Midbrain (tissue), 1 donor: ENCODE measurements around the gene ADM2.
"Not testable (repeated sequence)": the region's sequence is repeated elsewhere in the genome, so short reads cannot be mapped to it uniquely, and the experiment has no call there.

Source experiments
- DNase-seq: peaks from one replicate; lab custom pipeline; 2025; lab: John Stamatoyannopoulos, UW

The ADM2 gene, protein sequence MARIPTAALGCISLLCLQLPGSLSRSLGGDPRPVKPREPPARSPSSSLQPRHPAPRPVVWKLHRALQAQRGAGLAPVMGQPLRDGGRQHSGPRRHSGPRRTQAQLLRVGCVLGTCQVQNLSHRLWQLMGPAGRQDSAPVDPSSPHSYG

DNA sequence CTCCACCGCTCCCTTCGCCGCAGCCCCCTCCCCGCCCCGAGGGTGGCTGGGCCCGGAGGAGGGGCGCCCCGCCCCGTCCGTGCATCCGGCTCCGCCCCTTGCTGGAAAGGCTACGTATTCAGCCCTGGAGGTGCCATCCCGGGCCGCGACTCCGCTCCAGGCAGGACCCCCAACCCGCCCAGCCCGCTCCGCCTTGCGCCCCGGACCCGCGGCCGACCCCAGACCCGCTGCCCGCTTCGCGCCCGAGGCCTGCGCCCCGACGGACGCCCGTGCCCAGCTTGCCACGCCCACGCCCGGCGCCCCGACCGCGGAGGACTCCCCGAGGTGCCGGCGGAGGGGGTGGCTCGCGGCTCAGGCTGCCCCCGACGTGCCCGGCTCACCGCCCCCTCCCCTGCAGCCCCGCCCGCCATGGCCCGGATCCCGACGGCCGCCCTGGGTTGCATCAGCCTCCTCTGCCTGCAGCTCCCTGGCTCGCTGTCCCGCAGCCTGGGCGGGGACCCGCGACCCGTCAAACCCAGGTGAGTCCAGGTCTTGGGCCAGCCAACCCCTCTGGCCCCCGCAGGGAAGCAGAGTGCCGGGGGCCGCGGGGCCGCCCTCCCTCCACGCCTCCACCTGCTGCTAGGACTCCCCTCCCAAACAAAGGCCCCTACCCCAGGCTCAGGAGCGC is at the start of gene ADM2:
Gene ADM2, plus strand, starts transcription at position 104 of the 667 bp plus-strand sequence. Its CDS starts 305 bp downstream, at position 409.
- no peak for DNase-seq

DNA sequence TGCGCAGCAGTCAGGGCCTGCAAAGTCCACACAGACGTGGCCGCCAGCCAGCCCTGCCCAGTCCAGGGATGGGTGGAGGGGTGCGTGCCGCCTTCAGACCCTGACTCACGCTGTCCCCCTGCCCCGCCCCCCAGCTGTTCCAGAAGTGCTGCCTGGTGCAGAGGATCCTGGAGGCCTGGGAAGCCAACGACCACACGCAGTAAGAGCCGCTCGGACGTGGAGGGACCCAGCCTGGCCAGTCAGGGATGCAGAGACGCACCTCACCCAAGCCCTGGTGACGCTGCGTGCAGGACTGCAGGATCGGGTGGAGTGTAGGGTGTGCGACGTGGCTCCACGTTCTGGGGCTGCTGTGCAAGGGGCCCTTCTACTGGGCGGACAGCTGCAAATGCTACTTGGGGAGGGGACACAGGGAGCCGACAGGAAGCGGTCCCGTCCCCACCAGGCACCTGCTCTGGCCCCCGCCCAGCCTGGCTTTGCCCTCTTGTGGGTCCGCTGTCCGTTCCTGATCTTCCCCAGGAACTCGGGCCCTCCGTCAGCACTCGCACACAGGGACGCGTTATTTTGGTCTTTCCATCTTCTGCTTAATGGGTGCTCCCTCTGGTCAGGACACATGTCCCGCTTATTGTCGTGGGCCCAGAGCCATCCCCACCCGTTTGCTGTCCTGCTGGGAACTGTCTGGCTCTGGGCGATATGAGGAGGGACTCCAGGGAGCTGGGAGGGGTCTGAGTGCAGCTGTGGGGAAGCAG is 49.0 kb upstream of the ADM2 start:
- DNase-seq, result no peak

DNA sequence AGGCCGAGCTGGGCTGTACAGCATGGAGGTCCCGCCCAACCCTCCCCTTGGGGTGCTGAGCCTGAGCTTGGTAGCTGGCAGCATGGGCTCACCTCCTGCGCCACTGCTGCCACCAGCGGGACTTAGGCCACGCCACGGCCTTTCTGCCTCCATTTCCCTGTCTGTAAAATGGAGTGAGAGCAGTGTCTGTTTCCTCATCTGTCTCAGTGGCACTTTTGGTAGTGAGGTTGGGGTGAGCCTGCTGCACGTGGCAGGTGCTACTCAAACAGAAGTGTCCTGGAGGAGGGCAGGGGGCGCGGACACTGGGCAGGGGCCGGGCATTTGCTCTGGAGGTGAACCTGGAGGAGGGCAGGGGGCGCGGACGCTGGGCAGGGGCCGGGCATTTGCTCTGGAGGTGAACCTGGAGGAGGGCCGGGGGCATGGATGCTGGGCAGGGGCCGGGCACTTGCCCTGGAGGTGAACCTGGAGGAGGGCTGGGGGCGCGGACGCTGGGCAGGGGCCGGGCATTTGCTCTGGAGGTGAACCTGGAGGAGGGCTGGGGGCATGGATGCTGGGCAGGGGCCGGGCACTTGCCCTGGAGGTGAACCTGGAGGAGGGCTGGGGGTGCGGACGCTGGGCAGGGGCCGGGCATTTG is 48.3 kb upstream of the ADM2 start:
- DNase-seq, result not testable (repeated sequence)

DNA sequence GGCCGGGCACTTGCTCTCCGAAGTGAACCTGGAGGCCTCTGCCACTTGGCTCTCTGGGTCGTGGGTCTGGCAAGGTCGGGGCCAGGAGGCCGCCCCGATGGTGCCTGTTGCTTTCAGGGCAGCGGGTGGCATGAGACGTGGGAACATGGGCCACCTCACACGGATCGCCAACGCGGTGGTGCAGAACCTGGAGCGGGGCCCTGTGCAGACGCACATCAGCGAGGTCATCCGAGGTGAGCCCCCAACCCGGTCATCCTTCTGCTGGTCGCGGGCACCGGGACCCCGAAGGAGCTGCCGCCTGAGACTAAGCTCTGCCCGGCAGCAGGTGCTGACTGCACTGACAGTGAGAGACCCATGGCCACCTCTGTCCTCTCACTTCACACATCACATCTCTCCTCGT is 46.5 kb upstream of the ADM2 start:
- no peak for DNase-seq

DNA sequence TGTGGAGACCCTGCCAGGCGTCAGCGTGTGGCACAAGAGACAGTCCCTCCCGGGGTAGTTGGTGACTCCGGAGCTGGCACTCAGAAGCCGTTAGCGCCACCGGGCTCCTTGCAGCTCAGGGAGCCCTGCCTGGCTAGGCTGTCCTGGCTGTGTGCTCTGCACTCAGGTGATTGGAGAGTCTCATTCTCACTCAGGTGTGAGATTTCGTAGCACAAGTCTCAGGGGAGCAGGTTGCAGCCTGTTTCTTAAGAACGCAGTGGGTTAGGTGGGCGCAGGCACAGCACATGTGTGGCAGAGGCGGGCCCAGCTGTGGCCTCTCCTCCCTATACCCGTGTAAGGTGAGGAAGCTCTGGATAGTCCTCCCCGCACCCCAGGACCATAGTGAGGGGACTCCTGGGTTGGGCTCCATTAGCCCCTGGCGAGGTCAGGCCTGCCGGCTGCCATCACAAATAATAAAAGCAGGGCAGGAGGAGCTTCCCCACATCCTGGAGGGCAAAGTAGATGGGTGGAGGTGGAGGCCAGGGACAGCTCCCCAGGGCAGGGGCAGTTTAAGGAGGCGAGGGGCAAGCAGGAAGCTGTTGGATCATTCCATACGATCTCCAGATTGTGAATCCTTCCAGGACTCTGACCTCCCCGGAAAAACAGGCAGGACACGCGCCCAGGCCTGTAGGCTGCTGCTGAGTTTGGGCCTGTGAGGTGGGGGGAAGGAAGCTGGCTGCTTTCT is 45.9 kb upstream of the ADM2 start:
- no peak for DNase-seq

DNA sequence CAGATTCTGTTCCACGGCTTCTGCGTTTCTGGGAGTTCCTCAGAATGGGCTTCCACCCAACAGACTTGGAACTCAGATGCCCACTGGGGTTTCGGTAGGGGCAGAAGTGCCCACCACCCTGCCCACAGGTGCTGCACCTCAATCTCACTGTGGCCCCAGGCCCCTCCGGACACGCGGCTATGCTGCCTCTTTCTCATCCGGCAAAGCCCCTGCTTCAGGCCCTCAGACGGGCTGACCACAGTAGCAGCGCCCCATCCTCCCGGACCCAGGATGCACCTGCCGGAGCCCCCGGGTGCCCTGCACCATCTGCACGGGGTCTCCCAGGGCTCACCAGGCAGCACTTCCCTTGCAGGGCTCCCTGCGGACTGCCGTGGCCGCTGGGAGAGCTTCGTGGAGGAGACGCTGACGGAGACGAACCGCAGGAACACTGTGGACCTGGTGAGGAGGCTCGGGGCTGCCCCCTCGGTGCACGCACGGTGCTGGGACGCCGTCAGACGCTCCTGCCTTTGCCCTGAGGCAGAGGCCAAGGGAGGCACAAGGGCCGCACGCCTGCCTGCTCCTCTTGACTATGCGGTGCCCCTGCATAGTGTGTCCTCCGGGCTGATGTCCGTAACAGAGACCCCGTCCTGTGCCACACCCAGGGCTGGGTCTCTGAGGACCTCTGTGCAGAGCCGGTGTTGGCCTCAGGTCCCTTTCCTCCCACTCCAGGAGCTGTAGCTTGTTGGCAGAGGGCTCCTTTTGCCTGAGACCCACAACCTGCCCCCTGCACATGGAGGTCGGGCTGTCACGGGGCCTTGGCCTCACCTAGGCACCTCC is 45.1 kb upstream of the ADM2 start:
- no peak for DNase-seq

DNA sequence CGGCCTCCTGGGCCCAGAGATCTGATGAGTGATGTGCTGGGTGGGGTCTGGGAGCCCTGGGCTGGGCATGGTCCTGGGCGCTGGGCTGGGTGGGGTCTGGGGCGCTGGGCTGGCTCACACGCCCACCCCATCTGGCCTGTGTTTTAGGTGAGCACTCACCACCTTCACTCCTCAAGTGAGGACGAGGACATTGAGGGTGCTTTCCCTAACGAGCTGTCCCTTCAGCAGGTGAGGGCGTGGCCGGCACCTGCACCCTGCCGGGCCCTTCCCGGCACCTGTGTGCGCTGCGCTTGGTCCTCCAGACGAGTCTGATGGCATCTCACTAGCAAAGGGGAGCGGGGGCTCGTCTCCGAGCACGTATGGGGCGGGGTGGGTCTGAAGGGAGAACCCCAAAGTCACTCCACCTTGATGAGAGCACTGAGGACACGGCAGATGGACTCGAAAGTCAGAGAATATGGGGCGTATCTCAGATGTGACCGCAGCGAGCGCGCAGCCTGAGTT is 44.5 kb upstream of the ADM2 start:
- DNase-seq, result no peak

DNA sequence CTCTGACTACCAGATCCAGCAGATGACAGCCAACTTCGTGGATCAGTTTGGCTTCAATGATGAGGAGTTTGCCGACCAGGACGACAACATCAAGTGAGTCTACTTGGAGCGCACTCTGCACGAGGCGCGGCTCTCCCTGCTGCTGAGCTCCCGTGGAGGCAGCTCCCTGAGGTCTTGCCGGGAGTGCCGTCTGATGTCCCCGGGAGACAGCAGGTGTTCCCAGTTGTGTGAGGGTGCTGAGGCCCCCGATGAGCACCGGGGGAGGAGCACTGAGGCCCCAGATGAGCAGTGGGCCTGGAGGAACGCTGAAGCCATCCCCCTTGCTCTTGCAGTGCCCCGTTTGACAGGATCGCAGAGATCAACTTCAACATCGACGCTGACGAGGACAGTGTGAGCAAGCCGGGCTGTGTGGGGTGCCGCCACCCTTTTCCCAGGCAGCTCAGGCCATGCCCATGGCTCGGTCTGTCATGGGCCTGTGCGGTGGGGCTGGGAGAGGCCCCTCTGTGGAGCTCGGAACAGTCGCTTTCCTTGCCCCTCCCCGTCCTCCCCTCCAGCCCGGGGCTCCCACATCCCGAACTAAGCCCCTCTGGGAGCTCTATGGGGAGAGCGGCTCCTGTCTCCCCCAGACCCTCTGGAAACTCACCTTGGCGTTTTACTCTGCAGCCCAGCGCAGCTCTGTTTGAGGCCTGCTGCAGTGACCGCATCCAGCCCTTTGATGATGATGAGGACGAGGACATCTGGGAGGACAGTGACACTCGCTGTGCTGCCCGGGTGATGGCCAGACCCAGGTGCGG is 43.6 kb upstream of the ADM2 start:
- DNase-seq, result no peak

DNA sequence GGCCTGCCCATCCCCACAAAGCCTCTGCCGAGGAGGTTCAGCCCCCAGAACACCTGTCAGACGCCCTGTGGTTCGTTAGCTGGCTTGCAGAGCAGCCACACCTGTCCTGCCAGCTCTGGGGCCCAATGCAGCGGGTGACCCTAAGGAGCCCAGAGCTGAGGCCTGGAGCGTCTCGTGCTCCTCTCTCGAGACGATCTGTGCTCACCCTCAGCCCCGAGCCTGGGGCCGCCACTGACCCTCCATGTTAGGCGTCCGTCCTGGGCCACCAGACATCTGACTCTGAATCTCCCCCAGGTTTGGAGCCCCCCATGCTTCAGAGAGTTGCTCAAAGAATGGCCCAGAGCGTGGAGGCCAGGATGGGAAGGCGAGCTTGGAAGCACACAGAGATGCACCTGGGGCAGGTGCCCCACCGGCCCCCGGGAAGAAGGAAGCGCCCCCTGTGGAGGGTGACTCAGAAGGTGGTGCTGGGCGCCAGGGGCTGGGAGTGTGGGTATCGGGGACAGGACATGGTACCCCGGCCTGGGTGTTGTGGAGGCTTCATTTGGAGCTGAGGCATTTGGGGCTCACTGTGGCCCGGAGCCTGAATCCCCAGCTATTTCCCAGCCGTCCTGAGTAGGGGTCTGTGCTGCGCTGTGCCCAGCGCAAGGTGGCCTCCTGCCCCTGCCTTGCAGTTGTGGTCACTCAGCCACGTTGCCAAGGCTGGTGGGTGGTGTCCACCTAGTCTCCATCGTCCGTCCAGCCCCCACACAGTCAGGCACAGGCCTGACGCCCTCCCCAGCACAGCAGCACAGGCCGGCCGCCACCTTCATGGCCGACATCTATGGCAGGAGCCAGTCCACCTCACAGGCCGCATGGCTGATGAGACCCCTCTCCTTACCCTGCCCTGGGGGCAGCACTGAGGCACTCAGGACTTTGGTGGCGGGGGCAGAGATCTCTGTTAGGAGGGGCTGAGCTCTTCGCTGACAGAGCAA is 42.8 kb upstream of the ADM2 start:
- no peak for DNase-seq

DNA sequence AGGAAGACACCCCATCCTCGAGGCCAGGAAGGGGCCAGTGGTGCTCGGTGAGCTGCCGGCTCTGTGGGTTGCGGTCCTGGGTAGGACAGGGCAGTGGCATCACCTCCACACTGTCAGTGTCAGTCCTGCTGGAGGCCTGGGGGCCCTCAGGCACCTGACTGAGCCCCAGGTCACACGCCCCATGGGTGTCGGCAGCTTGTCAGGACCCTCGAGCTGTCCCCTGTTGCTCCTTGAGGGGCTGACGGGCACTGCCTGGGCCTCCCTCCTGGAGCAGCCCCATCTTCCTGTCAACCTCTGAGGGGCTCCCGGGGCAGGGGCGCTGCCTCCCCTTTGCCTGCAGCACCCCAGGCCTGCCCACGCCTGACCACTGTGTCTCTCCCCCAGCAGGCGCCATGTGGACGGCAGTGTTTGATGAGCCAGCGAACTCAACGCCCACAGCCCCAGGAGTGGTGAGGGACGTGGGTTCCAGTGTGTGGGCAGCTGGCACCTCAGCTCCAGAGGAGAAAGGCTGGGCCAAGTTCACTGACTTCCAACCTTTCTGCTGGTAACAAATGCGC is 42.0 kb upstream of the ADM2 start:
- DNase-seq, result no peak

DNA sequence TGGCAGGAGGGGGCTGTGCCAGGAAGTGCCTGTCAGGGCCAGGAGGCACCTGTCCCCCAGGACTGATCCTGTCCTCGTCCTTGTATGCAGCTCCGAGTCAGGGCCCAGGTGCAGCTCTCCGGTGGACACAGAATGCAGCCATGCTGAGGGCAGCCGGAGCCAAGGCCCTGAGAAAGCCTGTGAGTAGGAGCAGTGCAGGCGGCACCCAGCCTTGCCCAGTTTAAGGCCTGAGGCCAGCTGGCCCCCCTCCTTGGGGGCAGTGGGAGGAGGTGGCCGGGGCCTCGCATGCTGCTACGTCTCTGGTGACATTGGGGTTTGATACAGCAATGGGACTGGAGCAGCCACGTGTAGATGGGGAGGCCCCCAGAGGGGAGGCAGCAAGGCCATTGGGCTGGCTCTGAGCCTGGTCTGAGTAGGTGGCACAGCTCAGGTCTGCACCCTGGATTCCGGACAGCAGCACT is 41.4 kb upstream of the ADM2 start:
- no peak for DNase-seq

DNA sequence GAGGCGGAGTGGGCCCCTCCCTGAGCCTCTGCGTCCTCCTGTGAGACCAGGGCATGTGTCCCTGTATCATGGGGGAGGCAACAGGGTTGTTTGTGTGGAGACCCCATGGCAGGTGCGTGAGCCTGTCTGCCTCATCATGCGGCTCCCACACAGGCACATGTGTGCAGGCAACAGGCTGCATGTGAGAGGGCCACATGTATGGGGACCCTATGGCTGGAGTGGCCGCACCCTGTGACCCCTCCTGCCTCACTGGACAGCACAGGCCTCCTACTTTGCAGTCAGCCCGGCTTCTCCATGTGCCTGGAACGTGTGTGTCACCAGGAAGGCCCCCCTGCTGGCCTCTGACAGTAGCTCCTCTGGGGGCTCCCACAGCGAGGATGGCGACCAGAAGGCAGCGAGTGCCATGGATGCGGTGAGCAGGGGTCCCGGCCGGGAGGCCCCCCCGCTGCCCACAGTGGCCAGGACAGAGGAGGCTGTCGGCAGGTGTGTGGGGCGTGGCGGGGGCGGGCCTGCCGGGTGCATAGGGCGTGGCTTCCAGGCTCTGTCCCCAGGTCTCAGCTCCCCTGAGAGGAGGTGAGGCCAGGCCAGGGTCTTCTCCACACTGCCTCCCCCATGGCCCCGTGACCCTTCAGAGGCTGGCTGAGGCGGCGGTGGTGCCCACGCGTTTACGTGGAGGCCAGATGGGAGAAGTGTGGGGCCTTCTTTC is 40.6 kb upstream of the ADM2 start:
- DNase-seq, result no peak

DNA sequence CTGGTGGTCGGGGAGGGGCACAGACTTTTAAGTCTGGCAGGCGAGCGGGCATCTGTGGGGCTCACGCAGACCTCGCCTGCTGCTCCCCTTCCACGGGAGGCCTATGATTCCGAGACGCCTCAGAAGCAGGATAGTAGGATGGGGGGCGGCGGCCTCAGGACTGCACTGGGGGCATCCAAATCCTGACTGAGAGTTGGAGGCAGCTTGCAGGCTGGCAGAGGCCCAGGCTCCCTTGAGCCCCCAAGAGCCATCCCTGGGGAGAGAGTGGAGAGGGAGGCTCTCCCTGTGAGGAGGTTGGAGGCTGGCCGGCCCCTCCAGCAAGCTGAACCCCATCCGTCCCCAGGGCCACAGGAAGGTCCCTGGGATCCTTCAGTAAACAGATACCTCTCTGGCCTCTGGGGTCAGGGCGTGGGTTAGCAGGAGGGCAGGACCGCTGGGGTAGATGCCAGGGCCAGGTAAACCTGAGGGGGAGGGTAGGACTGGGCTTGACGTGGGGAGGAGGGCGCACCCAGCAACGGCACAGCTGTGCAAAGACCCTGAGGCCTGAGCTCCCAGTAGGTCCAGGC is 39.8 kb upstream of the ADM2 start:
- DNase-seq, result no peak

DNA sequence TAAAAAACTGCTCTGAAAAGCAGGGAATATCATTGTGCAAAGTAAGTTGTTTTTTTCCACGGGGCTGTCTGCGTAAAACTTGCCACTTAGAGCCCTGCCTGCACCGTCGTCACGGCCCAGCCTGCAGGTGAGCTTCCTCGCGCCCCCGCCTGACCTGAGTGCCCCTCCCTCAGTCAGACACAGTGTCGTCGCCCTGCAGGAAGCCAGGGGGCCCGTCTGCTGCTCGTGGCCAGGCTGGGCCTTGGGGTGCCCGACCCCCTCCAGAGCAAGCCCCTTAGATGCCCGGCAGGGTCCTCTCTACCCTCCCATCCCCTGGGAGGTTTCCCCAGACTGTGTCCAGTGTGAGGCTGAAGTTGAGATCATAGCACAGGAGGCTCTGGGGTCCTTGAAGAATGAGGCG is 38.1 kb upstream of the ADM2 start:
- no peak for DNase-seq

DNA sequence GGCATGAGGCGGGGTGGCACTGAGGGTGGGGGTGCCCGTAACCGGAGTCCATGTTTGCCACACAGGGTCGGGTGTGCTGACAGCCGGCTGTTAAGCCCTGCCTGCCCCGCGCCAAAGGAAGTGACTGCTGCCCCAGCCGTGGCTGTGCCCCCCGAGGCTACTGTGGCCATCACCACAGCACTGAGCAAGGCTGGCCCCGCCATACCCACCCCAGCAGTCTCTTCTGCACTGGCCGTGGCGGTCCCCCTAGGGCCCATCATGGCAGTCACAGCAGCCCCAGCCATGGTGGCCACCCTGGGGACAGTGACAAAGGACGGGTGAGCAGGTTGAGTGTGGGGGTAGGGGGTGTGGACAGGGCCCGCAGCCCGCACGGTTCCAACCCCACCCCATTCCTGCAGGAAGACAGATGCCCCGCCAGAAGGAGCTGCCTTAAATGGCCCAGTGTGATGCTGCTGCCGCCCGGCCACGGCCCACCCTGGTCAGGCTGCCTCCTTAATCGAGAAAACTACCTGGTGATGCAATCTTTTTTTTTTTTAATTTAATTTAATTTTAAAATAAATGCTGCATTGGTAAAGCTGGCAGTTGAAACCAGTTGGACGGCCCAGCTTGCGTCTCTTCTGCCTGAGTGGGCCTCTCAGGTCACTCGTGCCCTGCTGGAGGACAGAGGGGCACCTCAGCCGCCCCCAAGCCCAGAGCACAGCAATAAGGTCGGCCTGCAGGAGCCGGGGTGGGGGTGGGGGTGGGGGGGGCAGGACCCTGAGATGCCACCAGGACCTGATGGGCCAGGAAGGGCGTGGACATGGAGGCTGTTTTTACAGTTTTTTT is 37.3 kb upstream of the ADM2 start:
- no peak for DNase-seq

DNA sequence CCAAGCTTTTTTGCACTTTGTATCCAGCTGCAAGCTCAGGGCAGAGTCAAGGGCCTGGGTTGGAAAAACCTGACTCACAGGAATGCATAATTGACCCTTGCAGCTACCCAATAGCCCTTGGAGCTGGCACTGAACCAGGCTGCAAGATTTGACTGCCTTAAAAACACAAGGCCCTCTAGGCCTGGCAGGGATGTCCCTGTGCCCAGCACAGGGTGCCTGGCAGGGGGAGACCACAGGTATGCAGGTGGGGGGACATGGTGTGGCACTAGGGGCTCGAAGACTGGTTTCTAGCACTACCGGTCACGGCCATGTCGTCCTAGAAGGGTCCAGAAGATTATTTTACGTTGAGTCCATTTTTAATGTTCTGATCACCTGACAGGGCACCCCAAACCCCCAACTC is 36.7 kb upstream of the ADM2 start:
- no peak for DNase-seq
